PC-9 (cell line): ENCODE results near the gene C1orf52. TPM values are rescaled to one million over a fixed set of nuclear protein-coding genes. Genes with fewer than 3 reads are reported as not detected.
A peak's percentile ranks its signal among the peaks of the same experiment; 100 is the strongest.

Source experiments
- BruUV-seq: library from RNA; stranded (reverse); fragments of 400-500 nt; replicated peaks from 2 replicates; lab custom pipeline; 2021; lab: Mats Ljungman, UMichigan
- CTCF ChIA-PET: fragments of 300-600 bp; sonication (Branson Sonifier 250); formaldehyde crosslinking; loops from one replicate; lab custom pipeline; 2022; ENCODE audit warnings: antibody characterized with exemption; lab: Charles Lee
- POLR2A ChIA-PET: fragments of 300-600 bp; sonication (Branson Sonifier 250); formaldehyde crosslinking; loops from one replicate; lab custom pipeline; 2022; ENCODE audit warnings: antibody characterized with exemption; ENCODE audit not compliant: unreplicated experiment; lab: Charles Lee
- DNase-seq, 2 experiments: peaks; one replicate each; pipeline versions ENCODE4 v3.0.0 to v3.0.0-alpha.2; 2015 to 2022; ENCODE audit warnings: mixed read lengths in 1 of 2
- H2AFZ ChIP-seq: fragments of 200-600 bp; sonication (generic); 2 replicates; pipeline ENCODE4 v1.8.1; 2017; ENCODE audit warnings: antibody characterized with exemption
- H3F3A ChIP-seq: fragments of 200-600 bp; sonication (generic); 2 replicates; pipeline ENCODE4 v1.8.1; 2017; ENCODE audit warnings: antibody characterized with exemption, mild to moderate bottlenecking, low read depth; ENCODE audit not compliant: insufficient read depth
- H3K27ac ChIP-seq: fragments of 200-600 bp; sonication (generic); 2 replicates; pipeline ENCODE4 v1.6.1; 2016; ENCODE audit warnings: mixed run types
- H3K27me3 ChIP-seq: fragments of 200-600 bp; sonication (generic); 2 replicates; pipeline ENCODE4 v1.6.1; 2016; ENCODE audit warnings: low read depth, mixed run types; ENCODE audit not compliant: insufficient read depth
- H3K36me3 ChIP-seq: fragments of 200-600 bp; sonication (generic); 2 replicates; pipeline ENCODE4 v1.6.1; 2016; ENCODE audit warnings: low read depth, mixed run types
- H3K4me1 ChIP-seq: fragments of 200-600 bp; sonication (generic); replicated peaks from 2 replicates; pipeline ENCODE4 v1.6.1; 2016; ENCODE audit warnings: mixed run types; ENCODE audit not compliant: insufficient read depth
- H3K4me2 ChIP-seq: fragments of 200-600 bp; sonication (generic); 2 replicates; pipeline ENCODE4 v1.6.1; 2017; ENCODE audit warnings: mixed run types
- H3K4me3 ChIP-seq: fragments of 200-600 bp; sonication (generic); 2 replicates; pipeline ENCODE4 v1.6.1; 2016; ENCODE audit warnings: mixed run types
- H3K79me2 ChIP-seq: fragments of 200-600 bp; sonication (generic); 2 replicates; pipeline ENCODE4 v1.6.1; 2017; ENCODE audit warnings: low read depth, mixed run types
- H3K9me2 ChIP-seq: fragments of 200-600 bp; sonication (generic); 2 replicates; pipeline ENCODE4 v1.8.1; 2017; ENCODE audit warnings: mild to moderate bottlenecking; ENCODE audit not compliant: insufficient read depth
- H3K9me3 ChIP-seq: fragments of 200-600 bp; sonication (generic); 2 replicates; pipeline ENCODE4 v1.8.1; 2016; ENCODE audit warnings: low read depth; ENCODE audit not compliant: insufficient read depth
- H4K20me1 ChIP-seq: fragments of 200-600 bp; sonication (generic); 2 replicates; pipeline ENCODE4 v1.8.1; 2017; ENCODE audit not compliant: insufficient read depth
- CTCF ChIP-seq: fragments of 200-600 bp; sonication (generic); conservative IDR thresholded peaks from 2 replicates; pipeline ENCODE4 v1.6.1; 2017; ENCODE audit warnings: mixed run types, antibody characterized with exemption, mild to moderate bottlenecking, moderate library complexity
- EZH2 ChIP-seq: fragments of 200-600 bp; sonication (generic); IDR thresholded peaks from 2 replicates; pipeline ENCODE4 v1.8.0; 2017; ENCODE audit warnings: antibody characterized with exemption, low read depth
- intact Hi-C: fragments of 100-400 bp; cut with micrococcal nuclease; formaldehyde crosslinking; loops from one replicate; pipeline ENCODE4 v1.10.0; 2022; ENCODE audit not compliant: unreplicated experiment
- total RNA-seq: library from RNA; stranded (reverse); gene quantifications from 2 replicates; pipeline ENCODE4 v1.2.3, GENCODE V29; 2021

The C1orf52 gene
- total RNA-seq, 1 experiment from 2014 or later, result 20.7 TPM

GRCh38 chr1:85228972-85229371 lies 30.5 kb downstream of the C1orf52 start:
- Histone ChIP-seq H3K36me3 (no peaks in the 10 kb centered on the region), H3K27ac (no peak overlapping the region), H4K20me1 (no peaks in the 10 kb centered on the region), H3K4me2 (no peak overlapping the region), H2AFZ (no peak overlapping the region), H3F3A (peaks cover 29% of the 10 kb centered on the region), H3K9me2 (no peaks in the 10 kb centered on the region), H3K4me1 (peaks cover 51% of the 10 kb centered on the region), H3K27me3 (no peaks in the 10 kb centered on the region), H3K4me3 (no peak overlapping the region), H3K79me2 (no peaks in the 10 kb centered on the region), H3K9me3 (no peaks in the 10 kb centered on the region)
- no TSS peak for BruUV-seq
- TF ChIP-seq EZH2 (no peak), CTCF (no peak)
- ChIA-PET POLR2A (no interaction called here), CTCF (no interaction called here)
- no peak for DNase-seq
- intact Hi-C loops, result no loop called here

GRCh38 chr1:85225624-85226380 lies 33.7 kb downstream of the C1orf52 start:
- H3K36me3 ChIP-seq, result no peaks in the 10 kb centered on the region
- BruUV-seq, result no TSS peak
- no peaks in the 10 kb centered on the region for H3K79me2 ChIP-seq
- CTCF ChIA-PET, result no interaction called here
- H3K4me2 ChIP-seq, result peak overlapping the region; percentile 79
- H3K4me1 ChIP-seq, result peaks cover 63% of the 10 kb centered on the region
- H3K4me3 ChIP-seq, result peak overlapping the region; percentile 45; the same call in 1 of the 2 replicates
- TF ChIP-seq CTCF (no peak), EZH2 (no peak)
- peaks cover 38% of the 10 kb centered on the region for H3F3A ChIP-seq
- intact Hi-C loops, result loop anchor here (1.0 to 2.0 kb wide), 2 partner anchors 25 to 79 kb away; partner anchors contain the start of gene SYDE2
- POLR2A ChIA-PET, result interaction anchor here (0.6 kb wide), 1 partner anchor 142 kb away, joined by 3 read pairs; no protein-coding TSS in a partner anchor
- peak overlapping the region; percentile 92 for H3K27ac ChIP-seq
- peak overlapping the region; percentile 71 for H2AFZ ChIP-seq
- H3K9me3 ChIP-seq, result no peaks in the 10 kb centered on the region
- no peak for DNase-seq
- H3K27me3 ChIP-seq, result no peaks in the 10 kb centered on the region
- no peaks in the 10 kb centered on the region for H3K9me2 ChIP-seq
- H4K20me1 ChIP-seq, result no peaks in the 10 kb centered on the region

GRCh38 chr1:85224734-85225623 lies 34.5 kb downstream of the C1orf52 start:
- Histone ChIP-seq H3K4me3 (peak overlapping the region; percentile 45; the same call in 1 of the 2 replicates), H3K9me3 (no peaks in the 10 kb centered on the region), H3F3A (peaks cover 38% of the 10 kb centered on the region), H3K27ac (peak overlapping the region; percentile 92), H3K36me3 (no peaks in the 10 kb centered on the region), H3K4me1 (peaks cover 55% of the 10 kb centered on the region), H4K20me1 (no peaks in the 10 kb centered on the region), H3K79me2 (no peaks in the 10 kb centered on the region), H3K9me2 (no peaks in the 10 kb centered on the region), H3K27me3 (no peaks in the 10 kb centered on the region), H2AFZ (peak overlapping the region; percentile 71; the same call in 1 of the 2 replicates), H3K4me2 (peak overlapping the region; percentile 79)
- no peak for TF ChIP-seq EZH2
- TF ChIP-seq CTCF, result no peak
- CTCF ChIA-PET, result no interaction called here
- intact Hi-C loops, result loop anchor here (1.0 to 2.0 kb wide), 2 partner anchors 24 to 78 kb away; partner anchors contain the start of gene SYDE2
- peak; percentile 73 to 97 for DNase-seq
- no TSS peak for BruUV-seq
- POLR2A ChIA-PET, result interaction anchor here (0.5 to 0.7 kb wide), 4 partner anchors 17 to 1479 kb away, joined by 3 to 4 read pairs (median 3); no protein-coding TSS in a partner anchor
